GM12874 (cell line): ENCODE data around the gene BRINP1.

Source experiments
- TF ChIP-seq, protein P1 (sequence below): IDR thresholded peaks from 2 replicates; pipeline ENCODE4 v1.5.1; 2011; ENCODE audit warnings: low read depth, mild to moderate bottlenecking, control low read depth, low read length, moderate library complexity; ENCODE audit not compliant: insufficient read depth

BRINP1 gene

DNA sequence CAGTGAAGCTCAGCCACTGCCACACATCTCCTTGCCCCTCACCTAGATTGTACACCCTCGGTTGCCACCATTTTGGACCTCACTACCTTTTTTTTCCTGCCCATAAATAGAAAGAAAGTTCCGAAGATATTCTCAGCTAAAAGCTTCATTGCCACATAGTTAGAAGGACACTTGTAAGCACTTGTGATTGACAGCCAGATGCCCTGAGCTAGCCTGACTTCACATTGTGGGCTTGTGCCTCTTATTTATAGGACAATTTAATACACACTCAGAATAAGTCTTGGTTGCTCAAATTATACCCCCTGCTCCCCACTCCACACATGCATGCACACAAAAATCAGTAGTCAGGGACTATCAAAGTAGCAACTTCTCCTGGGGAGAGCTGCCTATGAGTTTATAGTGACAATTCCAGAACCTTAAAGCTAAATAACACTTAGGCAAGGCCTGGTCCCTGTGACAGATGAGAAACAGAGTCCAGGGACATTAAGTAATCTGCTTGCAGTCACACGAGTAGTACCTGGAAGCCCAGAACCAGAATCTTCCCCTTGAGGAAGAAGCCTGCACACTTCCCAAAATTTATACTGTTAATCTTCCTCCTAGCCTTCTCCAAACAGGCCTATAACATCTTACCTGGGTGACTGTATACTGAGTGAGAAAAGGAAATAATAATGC lies 184.8 kb downstream of the BRINP1 start:
- TF ChIP-seq, protein P1, sequence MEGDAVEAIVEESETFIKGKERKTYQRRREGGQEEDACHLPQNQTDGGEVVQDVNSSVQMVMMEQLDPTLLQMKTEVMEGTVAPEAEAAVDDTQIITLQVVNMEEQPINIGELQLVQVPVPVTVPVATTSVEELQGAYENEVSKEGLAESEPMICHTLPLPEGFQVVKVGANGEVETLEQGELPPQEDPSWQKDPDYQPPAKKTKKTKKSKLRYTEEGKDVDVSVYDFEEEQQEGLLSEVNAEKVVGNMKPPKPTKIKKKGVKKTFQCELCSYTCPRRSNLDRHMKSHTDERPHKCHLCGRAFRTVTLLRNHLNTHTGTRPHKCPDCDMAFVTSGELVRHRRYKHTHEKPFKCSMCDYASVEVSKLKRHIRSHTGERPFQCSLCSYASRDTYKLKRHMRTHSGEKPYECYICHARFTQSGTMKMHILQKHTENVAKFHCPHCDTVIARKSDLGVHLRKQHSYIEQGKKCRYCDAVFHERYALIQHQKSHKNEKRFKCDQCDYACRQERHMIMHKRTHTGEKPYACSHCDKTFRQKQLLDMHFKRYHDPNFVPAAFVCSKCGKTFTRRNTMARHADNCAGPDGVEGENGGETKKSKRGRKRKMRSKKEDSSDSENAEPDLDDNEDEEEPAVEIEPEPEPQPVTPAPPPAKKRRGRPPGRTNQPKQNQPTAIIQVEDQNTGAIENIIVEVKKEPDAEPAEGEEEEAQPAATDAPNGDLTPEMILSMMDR: no peak

DNA sequence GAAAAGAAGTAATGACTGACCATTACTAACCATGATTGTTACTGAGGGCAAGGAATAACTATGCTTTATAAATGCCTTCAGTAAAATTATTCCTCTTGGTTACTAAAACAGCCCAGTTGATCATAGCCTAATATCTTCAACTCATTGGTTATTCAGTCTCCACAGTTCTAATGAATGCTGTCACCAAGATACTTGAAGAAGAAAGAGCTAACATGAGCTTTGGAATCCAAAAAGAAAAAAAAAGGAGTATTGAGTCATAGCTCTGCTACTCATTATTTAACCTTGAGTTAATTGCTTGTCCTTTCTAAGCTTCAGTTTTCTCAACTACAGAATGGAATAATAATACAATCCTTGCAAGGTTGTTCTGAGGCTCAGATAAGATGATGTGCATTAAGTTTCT lies 187.7 kb downstream of the BRINP1 start:
- TF ChIP-seq, protein P1: no peak

DNA sequence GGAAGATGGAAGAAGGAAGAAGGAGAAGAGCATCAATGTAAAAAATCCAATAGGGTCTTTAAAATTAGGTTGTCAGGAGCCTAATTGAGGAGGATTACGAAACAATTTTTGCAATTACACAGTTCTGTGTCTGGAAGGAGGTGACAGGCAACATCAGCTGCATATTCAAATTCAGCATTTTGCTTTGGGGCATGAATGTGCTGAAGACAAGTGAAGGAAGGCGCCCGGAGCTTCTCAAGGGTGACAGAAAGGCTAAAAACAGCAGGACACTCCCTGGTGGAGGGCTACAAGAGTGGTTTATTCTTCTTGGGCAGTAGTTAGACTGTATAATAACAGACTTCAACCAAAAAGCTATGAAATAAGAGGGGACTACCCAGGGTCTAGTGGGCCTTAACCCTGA lies 188.3 kb downstream of the BRINP1 start:
- TF ChIP-seq, protein P1: no peak

DNA sequence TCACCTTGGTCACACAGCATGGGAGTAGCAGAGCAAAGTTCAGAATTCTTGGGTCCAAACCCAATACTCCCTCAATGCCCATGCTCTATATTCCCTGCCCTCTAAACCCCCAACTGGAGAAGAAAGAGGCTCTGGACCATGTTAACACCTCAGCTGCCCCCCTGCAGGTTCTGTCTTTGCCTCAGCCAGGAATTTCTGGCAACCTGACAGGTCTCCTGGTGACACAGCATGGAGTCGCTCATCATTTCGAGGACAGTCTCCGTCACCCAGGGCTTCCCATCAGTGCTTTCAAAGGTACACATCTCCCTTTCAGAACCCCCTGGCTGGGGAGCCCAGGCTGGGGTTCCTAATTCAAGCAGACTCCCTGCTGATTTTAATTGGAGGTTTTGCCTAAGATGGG lies 189.5 kb downstream of the BRINP1 start:
- TF ChIP-seq, protein P1: no peak

DNA sequence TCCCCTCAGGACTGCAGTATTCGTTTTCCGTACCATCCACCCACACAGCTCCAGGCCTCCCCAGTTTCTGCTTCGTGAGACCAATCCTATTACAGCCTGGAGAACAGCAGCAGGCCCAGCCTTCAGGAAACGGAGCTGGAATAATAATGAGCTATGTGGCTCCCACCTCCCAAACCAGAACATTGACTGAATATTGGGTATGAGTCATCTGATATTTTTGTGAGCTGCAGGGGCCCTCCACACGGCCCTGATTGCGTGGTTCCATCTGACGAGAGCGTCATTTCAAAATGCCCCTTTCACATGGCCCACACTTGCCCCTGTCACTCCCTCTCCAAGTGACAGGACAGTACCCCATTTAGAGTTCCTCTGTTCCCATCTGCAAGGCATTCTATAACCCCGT lies 192.0 kb downstream of the BRINP1 start:
- TF ChIP-seq, protein P1: no peak

DNA sequence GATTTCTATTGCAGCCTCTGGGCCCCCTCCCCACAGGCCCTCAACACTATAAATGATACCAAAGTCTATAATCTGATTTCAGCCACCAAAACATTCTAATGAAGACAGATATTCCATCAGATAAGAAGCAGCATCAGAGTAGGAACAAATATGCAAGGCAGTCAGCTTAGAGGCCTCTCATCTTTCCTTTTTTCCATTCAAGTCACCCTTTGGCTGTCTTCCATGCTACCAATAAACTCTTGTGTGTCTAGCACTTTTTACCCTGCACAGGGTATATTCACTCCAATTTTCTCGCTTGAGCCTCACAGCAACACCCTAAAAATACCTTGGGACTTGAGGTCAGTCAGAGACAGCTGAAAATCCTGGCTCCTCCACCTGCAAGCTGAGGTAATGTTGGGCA lies 193.7 kb downstream of the BRINP1 start:
- TF ChIP-seq, protein P1: no peak

DNA sequence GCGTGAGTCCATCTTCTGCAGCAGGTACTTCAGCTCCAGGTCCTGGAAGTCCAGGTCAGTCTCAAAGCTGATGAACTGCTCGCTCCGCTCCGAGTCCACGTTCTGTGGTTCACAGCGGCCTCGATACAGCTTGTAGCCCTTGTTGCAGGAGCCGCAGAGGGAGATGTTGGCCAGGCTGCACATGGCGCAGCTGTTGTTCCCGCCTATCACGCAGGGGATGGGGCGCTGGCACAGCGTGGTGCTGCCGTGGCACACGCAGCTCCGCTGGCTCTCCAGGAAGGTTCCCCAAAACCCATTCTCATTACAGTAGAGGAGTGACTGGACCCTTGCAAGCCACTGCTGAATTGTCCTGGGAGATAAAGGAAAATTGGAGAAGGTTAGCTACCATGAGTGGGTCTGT lies 201.4 kb downstream of the BRINP1 start:
- TF ChIP-seq, protein P1: no peak
